Suppressor macrophage (primary cell): ENCODE measurements around the gene TNFRSF1A.
"Not testable (repeated sequence)": the region's sequence is repeated elsewhere in the genome, so short reads cannot be mapped to it uniquely, and the experiment has no call there.

Source experiments
- DNase-seq, 4 experiments: peaks; one replicate each; pipeline ENCODE4 v3.0.0-alpha.2; 2020 to 2022

Gene TNFRSF1A

DNA sequence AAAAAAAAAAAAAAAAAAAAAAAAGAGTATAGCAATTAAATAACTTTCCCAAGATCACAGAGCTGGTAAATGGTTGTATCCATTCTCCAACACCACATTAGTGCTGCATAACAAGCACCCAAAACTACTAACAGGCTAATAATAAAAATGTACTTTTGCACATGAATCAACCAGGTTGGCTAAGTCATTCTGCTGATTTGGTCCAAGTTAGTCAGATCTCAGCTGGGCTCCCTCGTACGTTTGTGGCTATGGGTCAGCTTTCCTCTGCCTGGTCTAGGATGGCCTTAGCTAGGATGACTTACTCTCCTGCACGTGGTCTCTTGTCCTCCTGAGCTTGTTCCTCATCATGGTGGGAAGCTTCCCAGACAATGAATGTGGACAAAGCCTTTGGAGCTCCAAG lies 39.3 kb downstream of the TNFRSF1A start:
- no peak for DNase-seq

DNA sequence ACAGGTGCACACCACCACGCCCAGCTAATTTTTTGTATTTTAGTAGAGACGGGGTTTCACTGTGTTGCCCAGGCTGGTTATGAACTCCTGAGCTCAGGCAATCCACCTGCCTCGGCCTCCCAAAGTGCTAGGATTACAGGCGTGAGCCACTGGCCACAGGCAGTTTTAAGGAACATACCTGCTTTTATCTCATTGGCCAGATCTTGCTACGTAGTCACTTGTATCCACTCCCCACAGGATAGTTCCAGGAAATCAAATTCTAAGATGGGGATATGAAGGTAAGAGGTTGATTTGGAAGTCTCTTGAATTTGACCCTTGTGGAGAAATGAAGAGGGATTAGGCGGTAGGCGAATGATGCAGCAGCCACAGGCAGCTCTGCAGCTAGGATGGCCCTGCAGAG lies 40.2 kb downstream of the TNFRSF1A start:
- no peak for DNase-seq

DNA sequence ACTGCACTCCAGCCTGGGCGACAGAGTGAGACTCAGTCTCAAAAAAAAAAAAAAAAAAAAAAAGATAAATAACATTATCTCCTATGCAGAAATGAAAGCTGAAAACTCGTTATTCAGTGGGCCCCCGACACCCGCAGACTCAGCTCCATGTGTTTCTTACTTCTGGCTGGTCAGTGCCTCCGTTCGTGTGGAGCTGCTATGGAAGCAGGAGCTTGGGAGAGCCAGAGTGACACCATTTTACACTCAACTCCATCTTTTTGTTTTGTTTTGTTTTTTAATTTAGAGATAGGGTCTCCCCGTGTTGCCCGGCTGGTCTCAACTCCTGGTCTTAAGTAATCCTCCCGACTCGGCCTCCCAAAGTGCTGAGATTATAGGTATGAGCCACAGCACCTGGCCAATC lies 44.7 kb downstream of the TNFRSF1A start:
- DNase-seq: no peak

GRCh38 chr12:6295094-6295811 lies 46.6 kb downstream of the TNFRSF1A start:
- DNase-seq: peak in 1 of 4 experiments; percentile 36

DNA sequence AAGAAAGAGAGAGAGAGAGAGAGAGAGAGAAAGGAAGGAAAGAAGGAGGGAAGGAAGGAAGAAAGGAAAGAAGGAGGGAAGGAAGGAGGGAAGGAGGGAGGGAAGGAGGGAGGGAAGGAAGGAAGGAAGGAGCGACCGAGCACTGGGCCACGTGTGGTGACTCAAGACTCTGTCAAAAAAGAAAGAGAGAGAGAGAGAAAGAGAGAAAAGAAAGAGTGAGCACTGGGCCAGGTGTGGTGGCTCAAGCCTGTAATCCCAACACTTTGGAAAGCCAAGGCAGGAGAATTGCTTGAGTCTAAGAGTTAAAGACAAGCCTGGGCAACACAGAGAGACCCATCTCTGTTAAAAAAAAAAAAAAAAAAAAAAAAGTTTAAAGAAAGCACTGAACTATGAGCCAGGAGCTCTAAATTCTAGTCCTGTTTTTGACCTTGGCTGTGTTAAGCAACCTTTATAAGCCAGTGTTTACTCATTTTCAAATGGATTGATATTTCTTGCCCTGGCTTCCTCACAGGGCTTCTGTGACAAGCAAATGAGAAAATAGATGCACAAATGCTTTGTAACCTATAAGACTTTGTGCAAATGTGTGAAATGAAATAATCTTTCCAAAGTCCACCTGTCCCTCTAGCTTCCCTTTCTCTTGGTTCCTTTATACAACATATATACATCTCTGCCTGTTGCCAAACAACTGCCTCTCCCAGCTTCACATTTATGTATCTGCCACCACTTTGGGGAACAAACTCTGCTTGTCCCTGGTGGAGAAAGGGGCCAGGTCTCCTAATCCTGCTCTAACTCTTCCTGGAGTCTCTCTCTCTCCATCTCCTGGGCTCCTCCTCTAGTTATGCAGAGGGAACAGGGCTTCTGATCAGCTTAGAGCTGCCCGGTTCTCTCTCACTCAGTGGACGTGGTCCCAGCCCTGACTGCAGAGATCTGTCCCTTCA lies 47.5 kb downstream of the TNFRSF1A start:
- DNase-seq: peak in 1 of 4 experiments; percentile 22

GRCh38 chr12:6292606-6293005 lies 49.3 kb downstream of the TNFRSF1A start:
- DNase-seq: peak in 2 of 4 experiments; percentile 26 to 39

- not testable (repeated sequence) for DNase-seq
Observed at GRCh38 chr12:6289906-6290305, 52.0 kb downstream of the TNFRSF1A start.

DNA sequence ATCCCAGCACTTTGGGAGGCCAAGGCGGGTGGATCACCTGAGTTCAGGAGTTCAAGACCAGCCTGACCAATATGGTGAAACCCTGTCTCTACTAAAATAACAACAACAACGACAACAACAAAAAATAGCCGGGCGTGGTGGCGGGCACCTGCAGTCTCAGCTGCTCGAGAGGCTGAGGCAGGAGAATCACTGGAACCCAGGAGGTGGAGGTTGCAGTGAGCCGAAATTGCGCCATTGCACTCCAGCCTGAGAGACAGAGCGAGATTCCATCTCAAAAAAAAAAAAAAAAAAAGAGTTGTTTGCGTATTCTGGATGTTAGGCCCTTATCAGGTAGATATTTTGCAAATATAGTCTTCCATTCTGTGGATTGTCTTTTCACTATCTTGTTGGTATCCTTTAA lies 52.8 kb downstream of the TNFRSF1A start:
- not testable (repeated sequence) for DNase-seq

GRCh38 chr12:6288235-6288634 lies 53.6 kb downstream of the TNFRSF1A start:
- DNase-seq: no peak

- DNase-seq: no peak
Observed at GRCh38 chr12:6285532-6286306, 56.2 kb downstream of the TNFRSF1A start.

DNA sequence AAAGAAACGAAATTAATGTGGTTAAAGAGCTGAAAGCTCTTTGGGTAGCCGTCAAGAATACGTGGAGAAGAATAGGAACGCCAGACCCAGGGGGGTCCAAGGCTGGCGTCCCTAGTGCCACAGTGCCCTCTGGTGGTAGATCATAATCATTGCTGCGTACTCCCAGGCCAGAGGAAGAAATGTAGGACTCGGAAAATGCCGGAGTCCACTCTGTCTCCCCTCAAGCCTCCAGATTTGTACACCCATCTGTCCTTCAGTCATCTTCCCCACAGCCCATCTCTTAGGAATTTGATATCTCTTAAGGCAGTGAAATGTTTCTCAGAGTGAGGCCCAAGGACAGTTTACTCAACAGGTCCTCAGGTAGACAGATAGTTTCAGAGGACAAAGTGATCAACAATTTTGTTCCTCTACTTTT lies 56.8 kb downstream of the TNFRSF1A start:
- peak; percentile 70 to 78 (median 74) for DNase-seq

DNA sequence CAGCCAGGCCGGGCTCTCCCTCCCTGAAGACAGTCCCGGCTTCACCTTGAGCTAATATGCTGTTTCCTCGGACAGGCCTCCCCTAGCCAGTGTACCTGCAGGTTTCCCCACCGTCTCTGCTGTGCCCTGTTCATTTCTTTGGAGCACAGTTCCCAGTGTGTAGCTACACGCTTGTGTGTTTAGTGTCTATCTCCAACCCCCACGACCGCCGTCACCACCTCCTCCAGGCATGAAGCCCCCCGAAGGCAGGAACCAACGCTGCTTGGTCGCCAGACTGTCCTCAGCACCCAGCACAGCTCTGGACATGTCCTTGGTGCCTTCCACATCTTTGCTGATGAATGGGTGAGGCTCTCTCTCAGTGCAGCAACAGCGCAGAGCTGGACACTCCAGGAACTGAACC lies 57.6 kb downstream of the TNFRSF1A start:
- no peak for DNase-seq

DNA sequence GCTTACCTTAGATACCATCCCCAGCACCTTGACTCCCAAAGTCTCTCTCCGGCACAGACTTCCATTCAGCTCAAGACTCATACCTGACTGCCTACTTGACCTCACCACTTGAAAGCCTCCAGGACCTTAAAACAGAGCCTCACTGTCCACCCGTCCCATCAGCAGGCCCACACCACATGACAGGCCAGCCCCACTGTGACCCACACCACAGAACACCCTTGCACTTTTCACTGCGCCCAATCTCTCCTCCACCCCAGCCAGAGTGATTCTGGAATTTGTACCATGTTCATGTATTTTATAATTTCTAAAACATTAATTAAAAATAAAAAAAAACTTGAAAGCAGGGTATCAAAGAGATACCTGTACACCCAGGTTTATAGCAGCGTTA lies 59.4 kb downstream of the TNFRSF1A start:
- DNase-seq: no peak

DNA sequence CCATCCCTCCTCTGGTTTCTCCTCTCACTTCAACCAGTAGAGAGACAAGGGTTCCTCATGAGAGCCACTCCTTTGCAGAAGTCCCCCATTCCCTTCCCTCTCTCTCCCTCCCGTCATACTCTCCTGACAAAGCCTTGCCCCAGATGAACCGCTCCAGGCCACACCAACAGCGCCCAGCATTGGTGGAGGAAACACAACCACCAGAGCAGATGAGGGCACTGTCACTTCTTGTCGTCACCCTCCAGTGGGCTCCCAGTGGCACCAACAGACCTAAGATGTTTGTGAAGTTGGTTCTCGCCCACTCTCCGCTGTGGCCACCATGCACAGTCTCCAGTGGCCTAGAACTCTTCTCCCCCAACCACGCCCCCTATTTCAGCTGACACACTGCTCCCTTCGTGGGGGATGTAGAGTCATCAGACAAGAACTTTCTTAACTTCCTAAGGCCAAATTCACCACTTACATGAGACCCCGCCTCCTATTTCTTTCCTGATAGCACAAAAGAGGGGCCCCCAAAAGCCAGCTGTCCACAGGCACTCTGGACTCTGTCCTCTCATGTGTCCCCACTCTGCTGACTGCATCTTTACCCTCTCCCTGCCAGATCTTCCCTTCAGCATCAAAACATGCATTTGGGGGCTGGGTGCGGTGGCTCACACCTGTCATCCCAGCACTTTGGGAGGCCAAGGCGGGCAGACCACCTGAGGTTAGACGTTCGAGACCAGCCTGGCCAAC lies 60.6 kb downstream of the TNFRSF1A start:
- peak in 1 of 4 experiments; percentile 14 for DNase-seq

GRCh38 chr12:6280672-6281071 lies 61.2 kb downstream of the TNFRSF1A start:
- no peak for DNase-seq

DNA sequence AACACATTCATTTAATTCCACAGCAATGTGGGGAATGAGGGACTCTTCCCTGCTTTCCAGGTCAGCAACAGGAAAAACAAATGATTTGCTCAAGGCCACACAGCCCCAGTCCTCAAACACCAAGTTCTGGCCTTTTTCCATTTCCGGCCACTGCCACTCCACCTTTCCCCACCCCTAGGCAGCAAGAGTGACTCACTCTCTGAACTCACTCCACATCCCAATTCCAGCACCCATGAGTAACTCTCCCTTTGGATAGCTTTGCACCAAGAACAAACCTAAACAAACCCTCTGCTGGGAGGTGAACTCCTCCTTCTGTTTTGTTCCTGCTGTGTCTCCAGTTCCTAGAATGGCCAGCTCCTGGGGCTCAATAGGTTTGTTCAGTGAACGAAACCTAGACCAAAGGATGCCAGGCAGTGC lies 61.8 kb downstream of the TNFRSF1A start:
- DNase-seq: peak in 2 of 4 experiments; percentile 10 to 25

- DNase-seq: no peak
Observed at GRCh38 chr12:6279631-6280030, 62.2 kb downstream of the TNFRSF1A start.

DNA sequence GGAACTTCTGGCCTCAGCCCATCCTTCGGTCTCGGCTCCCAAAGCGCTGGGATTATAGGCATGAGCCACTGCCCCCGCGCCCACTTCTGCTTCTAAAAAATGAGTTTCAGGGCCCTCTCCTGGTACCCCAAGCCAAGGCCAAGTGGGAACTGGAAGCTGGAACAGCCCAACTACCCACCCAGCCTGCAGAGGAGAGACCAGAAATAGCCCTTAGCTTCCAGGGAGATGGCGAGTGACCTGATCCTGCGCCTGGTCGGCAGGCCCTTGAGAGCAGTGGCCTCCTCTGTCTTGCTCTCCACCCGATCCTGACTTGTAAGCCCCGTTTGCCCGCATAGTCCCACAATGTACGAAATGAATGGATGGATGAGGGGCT lies 62.6 kb downstream of the TNFRSF1A start:
- DNase-seq: no peak
